Urinary bladder (tissue), 4 donors: ENCODE results near the gene DBH. TPM values are rescaled to one million over a fixed set of nuclear protein-coding genes. Genes with fewer than 3 reads are reported as not detected.

ENCODE experiments used
- DNase-seq: peaks from one replicate; pipeline ENCODE4 v3.0.0-alpha.2; 2015; ENCODE audit errors: extremely low spot score
- H3K27ac ChIP-seq: one replicate; pipeline ENCODE4 v1.5.1; 2013; ENCODE audit warnings: low read depth, mild to moderate bottlenecking, moderate library complexity
- H3K36me3 ChIP-seq: one replicate; pipeline ENCODE4 v1.6.1; 2013; ENCODE audit warnings: mild to moderate bottlenecking, moderate library complexity; ENCODE audit not compliant: insufficient read depth
- H3K4me1 ChIP-seq: one replicate; pipeline ENCODE4 v1.6.1; 2013; ENCODE audit warnings: mild to moderate bottlenecking, moderate library complexity; ENCODE audit not compliant: insufficient read depth
- H3K4me3 ChIP-seq: one replicate; pipeline ENCODE4 v1.5.1; 2013; ENCODE audit warnings: low read depth, low read length
- WGBS: extraction: QIAGEN DNeasy Blood & Tissue Kit; methylation state at CpG from one replicate; pipeline ENCODE4 v1.1.7; 2013; 5-methylcytosine and 5-hydroxymethylcytosine counted together
- polyA plus RNA-seq: library from polyadenylated mRNA; stranded (reverse); fragments of 200-250 nt; gene quantifications from one replicate; pipeline ENCODE4 v1.2.3, GENCODE V29; 2013
- total RNA-seq: library from RNA; depleted of rRNA; stranded (reverse); fragments of >200 nt; gene quantifications from one replicate; pipeline ENCODE4 v1.2.3, GENCODE V29; 2014
- donor health status: healthy with polysubstance abuse.
- donor health status: healthy.

DBH gene
- total and polyA plus RNA-seq, 2 donors: 0.79 to 0.98 TPM

- Histone ChIP-seq H3K4me3 (no peak overlapping the region), H3K4me1 (no peaks in the 10 kb centered on the region), H3K27ac (no peak overlapping the region), H3K36me3 (no peaks in the 10 kb centered on the region)
- 87% methylated on average over 8 of the region's 8 CpGs for WGBS
- no peak for DNase-seq
Observed at GRCh38 chr9:133638711-133639110, 2.5 kb downstream of the DBH start.

GRCh38 chr9:133639613-133640012, 3.5 kb downstream of the DBH start:
- Histone ChIP-seq H3K4me3 (no peak overlapping the region), H3K4me1 (no peaks in the 10 kb centered on the region), H3K27ac (no peak overlapping the region), H3K36me3 (no peaks in the 10 kb centered on the region)
- WGBS: 91% methylated on average over 8 of the region's 8 CpGs
- no peak for DNase-seq

GRCh38 chr9:133640160-133640559, 4.0 kb downstream of the DBH start:
- no peaks in the 10 kb centered on the region for H3K4me1 ChIP-seq
- no peaks in the 10 kb centered on the region for H3K36me3 ChIP-seq

GRCh38 chr9:133640580-133641395, 4.6 kb downstream of the DBH start:
- DNase-seq: no peak
- 80% methylated on average over 13 of the region's 13 CpGs for WGBS
- H3K4me1 ChIP-seq: no peaks in the 10 kb centered on the region
- no peak overlapping the region for H3K4me3 ChIP-seq
- H3K27ac ChIP-seq: no peak overlapping the region
- no peaks in the 10 kb centered on the region for H3K36me3 ChIP-seq

More at GRCh38 chr9:133640160-133640559, 4.0 kb downstream of the DBH start:
- 89% methylated on average over 7 of the region's 7 CpGs for WGBS
- no peak overlapping the region for H3K27ac ChIP-seq
- no peak overlapping the region for H3K4me3 ChIP-seq
- no peak for DNase-seq

- no peak for DNase-seq
- Histone ChIP-seq H3K4me1 (no peaks in the 10 kb centered on the region), H3K36me3 (no peaks in the 10 kb centered on the region), H3K4me3 (no peak overlapping the region), H3K27ac (no peak overlapping the region)
- WGBS: 83% methylated on average over 7 of the region's 7 CpGs
Observed at GRCh38 chr9:133641396-133641655, 5.2 kb downstream of the DBH start.

- WGBS: 90% methylated on average over 25 of the region's 25 CpGs
- Histone ChIP-seq H3K4me1 (no peaks in the 10 kb centered on the region), H3K27ac (no peak overlapping the region), H3K36me3 (no peaks in the 10 kb centered on the region), H3K4me3 (no peak overlapping the region)
- no peak for DNase-seq
Observed at GRCh38 chr9:133641861-133642595, 5.9 kb downstream of the DBH start.

GRCh38 chr9:133642708-133643361, 6.7 kb downstream of the DBH start:
- Histone ChIP-seq H3K4me3 (no peak overlapping the region), H3K27ac (no peak overlapping the region), H3K4me1 (no peaks in the 10 kb centered on the region), H3K36me3 (no peaks in the 10 kb centered on the region)
- no peak for DNase-seq
- WGBS: 75% methylated on average over 16 of the region's 16 CpGs

- 91% methylated on average over 20 of the region's 20 CpGs for WGBS
- no peak overlapping the region for H3K4me3 ChIP-seq
- no peaks in the 10 kb centered on the region for H3K4me1 ChIP-seq
- no peaks in the 10 kb centered on the region for H3K36me3 ChIP-seq
- no peak overlapping the region for H3K27ac ChIP-seq
- no peak for DNase-seq
Observed at GRCh38 chr9:133643362-133643755, 7.2 kb downstream of the DBH start.

GRCh38 chr9:133643978-133644760, 8.0 kb downstream of the DBH start:
- Histone ChIP-seq H3K36me3 (no peaks in the 10 kb centered on the region), H3K27ac (no peak overlapping the region), H3K4me1 (no peaks in the 10 kb centered on the region), H3K4me3 (no peak overlapping the region)
- DNase-seq: no peak
- WGBS: 82% methylated on average over 23 of the region's 23 CpGs

GRCh38 chr9:133645021-133645765, 9.0 kb downstream of the DBH start:
- 50% methylated on average over 10 of the region's 10 CpGs for WGBS
- Histone ChIP-seq H3K27ac (no peak overlapping the region), H3K4me1 (no peaks in the 10 kb centered on the region), H3K36me3 (no peaks in the 10 kb centered on the region), H3K4me3 (no peak overlapping the region)
- no peak for DNase-seq

GRCh38 chr9:133647148-133647547, 11.0 kb downstream of the DBH start:
- H3K27ac ChIP-seq: no peak overlapping the region
- H3K4me3 ChIP-seq: no peak overlapping the region
- no peaks in the 10 kb centered on the region for H3K4me1 ChIP-seq
- no peaks in the 10 kb centered on the region for H3K36me3 ChIP-seq
- WGBS: 52% methylated on average over 7 of the region's 7 CpGs
- no peak for DNase-seq

- Histone ChIP-seq H3K4me3 (no peak overlapping the region), H3K4me1 (no peaks in the 10 kb centered on the region), H3K27ac (no peak overlapping the region), H3K36me3 (no peaks in the 10 kb centered on the region)
- WGBS: 82% methylated on average over 25 of the region's 25 CpGs
- no peak for DNase-seq
Observed at GRCh38 chr9:133647765-133648469, 11.8 kb downstream of the DBH start.
